ENCODE measurements around the gene FCMR. TPM values are rescaled to one million over a fixed set of nuclear protein-coding genes. Genes with fewer than 3 reads are reported as not detected.

Gene FCMR
- total RNA-seq, 2 donors from 2014 or later, result 2.3 TPM; not detected in 1

DNA sequence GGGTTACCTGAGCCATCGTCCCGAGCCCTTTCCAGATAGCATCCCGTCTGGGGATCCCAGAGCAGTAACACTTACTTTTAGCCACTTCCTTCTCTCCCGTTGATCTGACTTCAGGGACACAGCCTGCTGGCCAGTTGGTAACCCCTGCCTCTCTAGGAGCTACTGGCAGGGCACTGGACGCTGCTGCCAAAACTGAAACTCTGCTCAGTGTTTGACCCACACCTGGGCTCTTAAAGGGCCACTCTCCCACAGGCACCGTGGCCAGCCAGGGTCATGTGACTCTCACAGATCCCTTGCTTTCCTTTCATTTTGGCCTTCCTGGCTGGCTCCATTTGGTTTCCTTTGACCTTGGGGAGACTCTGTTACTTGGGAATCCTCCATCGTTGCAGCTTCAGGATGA is 24.5 kb upstream of the FCMR start, which contains the start of gene PIGR:
Gene PIGR, minus strand, starts transcription at position 206 of the 400 bp plus-strand sequence. CDS start 5,935 bp downstream, outside the sequence.
- peak; percentile 30 to 56 (median 46) for DNase-seq
- TF ChIP-seq POLR2A (IDR thresholded peaks at IDR 0.05), result peak in 1 of 3 donors; percentile 21
- TF ChIP-seq, protein P1, sequence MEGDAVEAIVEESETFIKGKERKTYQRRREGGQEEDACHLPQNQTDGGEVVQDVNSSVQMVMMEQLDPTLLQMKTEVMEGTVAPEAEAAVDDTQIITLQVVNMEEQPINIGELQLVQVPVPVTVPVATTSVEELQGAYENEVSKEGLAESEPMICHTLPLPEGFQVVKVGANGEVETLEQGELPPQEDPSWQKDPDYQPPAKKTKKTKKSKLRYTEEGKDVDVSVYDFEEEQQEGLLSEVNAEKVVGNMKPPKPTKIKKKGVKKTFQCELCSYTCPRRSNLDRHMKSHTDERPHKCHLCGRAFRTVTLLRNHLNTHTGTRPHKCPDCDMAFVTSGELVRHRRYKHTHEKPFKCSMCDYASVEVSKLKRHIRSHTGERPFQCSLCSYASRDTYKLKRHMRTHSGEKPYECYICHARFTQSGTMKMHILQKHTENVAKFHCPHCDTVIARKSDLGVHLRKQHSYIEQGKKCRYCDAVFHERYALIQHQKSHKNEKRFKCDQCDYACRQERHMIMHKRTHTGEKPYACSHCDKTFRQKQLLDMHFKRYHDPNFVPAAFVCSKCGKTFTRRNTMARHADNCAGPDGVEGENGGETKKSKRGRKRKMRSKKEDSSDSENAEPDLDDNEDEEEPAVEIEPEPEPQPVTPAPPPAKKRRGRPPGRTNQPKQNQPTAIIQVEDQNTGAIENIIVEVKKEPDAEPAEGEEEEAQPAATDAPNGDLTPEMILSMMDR (IDR thresholded peaks at IDR 0.05), result no peak
- intact Hi-C loops (cut with DNase I), result no loop called here
- H3K36me3 ChIP-seq (replicated peaks in 1 of 2; ENCODE audit: insufficient read depth in 1 of 2, low read depth in 2 of 2), result no peaks in the 10 kb centered on the region
- peak; percentile 43 for ATAC-seq
- peak within 1 kb of the TSS in 2 of 4 donors; percentile 37 to 58 for H3K27ac ChIP-seq
- no peaks in the 10 kb centered on the region for H3K27me3 ChIP-seq
- no peak within 1 kb of the TSS for H3K4me3 ChIP-seq
- WGBS, 2 donors, result 16 to 17% methylated on average over 6 to 7 of the region's 7 CpGs
- peaks cover 38% of the 10 kb centered on the region for H3K4me1 ChIP-seq
- no peaks in the 10 kb centered on the region for H3K9me3 ChIP-seq

DNA sequence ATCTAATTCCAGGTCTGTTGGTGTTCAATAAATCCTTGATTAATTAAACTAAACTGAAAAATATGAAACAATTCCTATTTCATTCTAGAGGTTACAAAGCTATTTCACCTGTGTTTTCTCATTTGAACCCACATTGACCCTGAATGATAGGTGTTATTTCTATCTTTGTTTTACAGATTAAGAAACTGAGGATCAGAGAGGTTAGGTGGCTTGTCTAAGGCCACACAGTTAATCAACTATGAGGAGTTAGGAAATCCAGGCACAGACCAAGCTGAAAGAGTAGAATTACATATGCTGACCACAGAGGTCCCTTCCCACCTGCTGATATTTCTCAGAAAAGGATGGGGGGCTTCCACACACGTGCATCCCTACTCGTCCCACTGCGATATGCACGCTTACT is 24.0 kb upstream of the FCMR start:
- TF ChIP-seq, protein P1 (IDR thresholded peaks at IDR 0.05), result no peak
- no peak for TF ChIP-seq POLR2A (IDR thresholded peaks at IDR 0.05)
- Histone ChIP-seq H3K36me3 (replicated peaks in 1 of 2; ENCODE audit: insufficient read depth in 1 of 2, low read depth in 2 of 2) (no peaks in the 10 kb centered on the region), H3K4me3 (no peak overlapping the region), H3K27ac (peak overlapping the region in 2 of 4 donors; percentile 37 to 58), H3K9me3 (no peaks in the 10 kb centered on the region), H3K4me1 (peaks cover 38% of the 10 kb centered on the region), H3K27me3 (no peaks in the 10 kb centered on the region)
- ATAC-seq, result no peak
- DNase-seq, result no peak
- WGBS, 2 donors, result 73 to 76% methylated on average over 4 of the region's 4 CpGs
- intact Hi-C loops (cut with DNase I), result no loop called here

DNA sequence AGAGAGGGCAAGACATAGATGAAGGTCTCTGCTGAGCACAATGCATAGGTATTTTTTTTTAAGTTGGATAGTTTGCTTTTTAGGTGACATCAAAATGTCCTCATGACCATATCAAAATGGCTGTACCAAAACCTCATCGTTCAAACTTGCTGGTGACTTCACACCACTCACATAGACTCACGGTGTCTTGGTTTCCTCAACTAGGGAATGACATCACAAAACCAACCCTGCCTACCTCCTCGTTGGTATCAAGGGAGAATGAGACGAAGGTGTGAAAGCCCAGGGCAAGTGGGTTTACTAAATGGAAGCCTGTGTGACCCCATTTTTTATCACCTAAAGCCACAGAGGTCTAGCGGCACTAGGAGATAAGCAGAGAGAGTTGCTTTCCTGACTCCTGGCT is 23.0 kb upstream of the FCMR start:
- no peaks in the 10 kb centered on the region for H3K9me3 ChIP-seq
- TF ChIP-seq POLR2A (IDR thresholded peaks at IDR 0.05), result no peak
- TF ChIP-seq, protein P1 (IDR thresholded peaks at IDR 0.05), result no peak
- 55 to 58% methylated on average over 4 to 5 of the region's 5 CpGs for WGBS, 2 donors
- peaks cover 37% of the 10 kb centered on the region for H3K4me1 ChIP-seq
- no peak overlapping the region for H3K27ac ChIP-seq
- intact Hi-C loops (cut with DNase I), result no loop called here
- DNase-seq, result no peak
- no peaks in the 10 kb centered on the region for H3K36me3 ChIP-seq (replicated peaks in 1 of 2; ENCODE audit: insufficient read depth in 1 of 2, low read depth in 2 of 2)
- ATAC-seq, result no peak
- no peak overlapping the region for H3K4me3 ChIP-seq
- H3K27me3 ChIP-seq, result no peaks in the 10 kb centered on the region

DNA sequence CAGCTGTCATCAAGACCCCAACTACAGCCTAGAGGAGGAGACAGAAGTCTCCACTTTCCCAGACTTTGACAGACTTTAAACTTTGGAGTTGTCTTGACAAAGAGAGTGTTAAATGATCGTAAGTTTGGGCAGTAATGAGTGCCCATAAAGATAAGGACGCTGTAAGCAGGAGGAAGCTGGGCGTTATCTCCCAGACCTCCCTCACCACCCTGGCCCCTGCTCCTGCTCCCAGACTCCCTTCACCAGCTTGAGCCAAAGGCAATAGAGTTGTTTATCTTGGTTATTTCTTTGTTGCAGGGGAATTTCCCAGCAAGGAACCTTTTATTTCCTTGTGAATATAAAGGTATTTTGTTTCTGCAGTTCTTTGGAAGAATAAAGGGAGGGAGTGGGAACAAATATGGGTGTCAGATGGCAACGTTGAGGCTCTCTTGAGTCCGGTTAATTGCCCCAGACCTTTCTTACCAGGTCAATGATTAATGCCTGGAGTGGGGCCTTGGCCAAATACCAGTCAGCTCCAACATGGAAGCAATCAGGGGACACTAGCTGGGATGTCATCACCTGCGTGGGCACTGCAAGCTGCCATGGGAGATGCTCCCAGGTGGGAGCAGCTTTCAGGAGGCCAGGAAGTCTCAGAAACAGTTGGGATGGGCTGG is 20.2 kb upstream of the FCMR start:
- ATAC-seq (peak; percentile 73), DNase-seq (peak; percentile 31 to 62 (median 42))
- peaks cover 30% of the 10 kb centered on the region for H3K4me1 ChIP-seq
- H3K36me3 ChIP-seq (replicated peaks in 1 of 2; ENCODE audit: insufficient read depth in 1 of 2, low read depth in 2 of 2), result no peaks in the 10 kb centered on the region
- no peaks in the 10 kb centered on the region for H3K27me3 ChIP-seq
- intact Hi-C loops (cut with DNase I), result no loop called here
- peak overlapping the region in 3 of 4 donors; percentile 42 to 68 (median 59) for H3K27ac ChIP-seq
- no peak for TF ChIP-seq POLR2A (IDR thresholded peaks at IDR 0.05)
- TF ChIP-seq, protein P1 (IDR thresholded peaks at IDR 0.05), result no peak
- no peaks in the 10 kb centered on the region for H3K9me3 ChIP-seq
- WGBS, 2 donors, result 15 to 16% methylated on average over 6 of the region's 6 CpGs
- H3K4me3 ChIP-seq, result no peak overlapping the region

DNA sequence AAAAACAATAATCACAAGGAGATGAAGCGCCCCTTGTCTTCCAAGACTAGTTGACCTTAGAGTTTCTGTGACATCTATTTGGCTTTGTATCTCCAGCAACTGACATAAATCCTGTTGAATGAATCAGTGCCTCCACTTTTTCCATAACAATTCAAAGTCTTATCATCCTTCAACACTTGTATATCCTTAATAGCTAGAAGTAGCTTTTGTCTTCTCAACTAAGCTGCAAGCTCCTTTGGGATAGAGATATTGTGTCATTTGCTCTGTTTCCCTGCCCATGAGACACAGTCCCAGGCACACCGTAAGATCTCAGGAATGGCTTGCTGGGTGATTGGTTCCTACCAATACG is 18.8 kb upstream of the FCMR start:
- TF ChIP-seq, protein P1 (IDR thresholded peaks at IDR 0.05), result no peak
- TF ChIP-seq POLR2A (IDR thresholded peaks at IDR 0.05), result no peak
- ATAC-seq (no peak), DNase-seq (no peak)
- Histone ChIP-seq H3K4me3 (no peak overlapping the region), H3K27ac (no peak overlapping the region), H3K36me3 (replicated peaks in 1 of 2; ENCODE audit: insufficient read depth in 1 of 2, low read depth in 2 of 2) (no peaks in the 10 kb centered on the region), H3K9me3 (no peaks in the 10 kb centered on the region), H3K4me1 (peaks cover 22% of the 10 kb centered on the region), H3K27me3 (no peaks in the 10 kb centered on the region)
- intact Hi-C loops (cut with DNase I), result no loop called here
- WGBS, 2 donors, result 92 to 97% methylated on average over 3 of the region's 3 CpGs
